Hepatocyte (in vitro differentiated cells): ENCODE measurements around the gene UBQLN4. TPM values are rescaled to one million over a fixed set of nuclear protein-coding genes. Genes with fewer than 3 reads are reported as not detected.

Experiments
- DNase-seq: peaks from one replicate; pipeline ENCODE4 v3.0.0-alpha.2; 2016; ENCODE audit warnings: low spot score
- H2AFZ ChIP-seq: fragments of 200-600 bp; sonication (generic); 2 replicates; pipeline ENCODE4 v1.6.0; 2016; ENCODE audit warnings: antibody characterized with exemption, mild to moderate bottlenecking
- H3K27ac ChIP-seq: fragments of 200-600 bp; sonication (generic); 2 replicates; pipeline ENCODE4 v1.5.1; 2016; ENCODE audit warnings: mild to moderate bottlenecking
- H3K27me3 ChIP-seq: fragments of 200-600 bp; sonication (generic); 2 replicates; pipeline ENCODE4 v1.6.1; 2016
- H3K36me3 ChIP-seq: fragments of 200-600 bp; sonication (generic); replicated peaks from 2 replicates; pipeline ENCODE4 v1.5.1; 2016; ENCODE audit warnings: low read depth; ENCODE audit not compliant: insufficient read depth
- H3K4me1 ChIP-seq: fragments of 200-600 bp; sonication (generic); 2 replicates; pipeline ENCODE4 v1.5.1; 2016; ENCODE audit warnings: mild to moderate bottlenecking, moderate library complexity; ENCODE audit not compliant: insufficient read depth
- H3K4me2 ChIP-seq: fragments of 200-600 bp; sonication (generic); 2 replicates; pipeline ENCODE4 v1.6.0; 2016
- H3K4me3 ChIP-seq: fragments of 200-600 bp; sonication (generic); 2 replicates; pipeline ENCODE4 v1.5.1; 2016; ENCODE audit warnings: mild to moderate bottlenecking
- H3K79me2 ChIP-seq: fragments of 200-600 bp; sonication (generic); 2 replicates; pipeline ENCODE4 v1.6.0; 2017; ENCODE audit warnings: mild to moderate bottlenecking
- H3K9me2 ChIP-seq: fragments of 200-600 bp; sonication (generic); replicated peaks from 2 replicates; pipeline ENCODE4 v1.6.0; 2017; ENCODE audit warnings: mild to moderate bottlenecking; ENCODE audit not compliant: insufficient read depth
- H3K9me3 ChIP-seq: fragments of 200-600 bp; sonication (generic); 2 replicates; pipeline ENCODE4 v1.5.1; 2016; ENCODE audit warnings: low read depth, mild to moderate bottlenecking
- H4K20me1 ChIP-seq: fragments of 200-600 bp; sonication (generic); 2 replicates; pipeline ENCODE4 v1.6.0; 2016; ENCODE audit warnings: mild to moderate bottlenecking; ENCODE audit not compliant: insufficient read depth, poor library complexity, severe bottlenecking
- EZH2 ChIP-seq: fragments of 200-600 bp; sonication (generic); IDR thresholded peaks from 2 replicates; pipeline ENCODE4 v1.6.1; 2016; ENCODE audit warnings: antibody characterized with exemption, mild to moderate bottlenecking, borderline replicate concordance
- EZH2phosphoT487 ChIP-seq: fragments of 200-600 bp; sonication (generic); IDR thresholded peaks from one replicate; pipeline ENCODE4 v1.6.1; 2018; ENCODE audit warnings: antibody characterized with exemption, mild to moderate bottlenecking, low read depth, moderate library complexity; ENCODE audit not compliant: unreplicated experiment, severe bottlenecking
- WGBS: methylation state at CpG from one replicate; pipeline ENCODE4 v1.1.6; 2016; ENCODE audit warnings: low lambda C conversion rate; ENCODE audit errors: missing lambda C conversion rate; 5-methylcytosine and 5-hydroxymethylcytosine counted together
- polyA plus RNA-seq: library from polyadenylated mRNA; unstranded; fragments of >200 nt; fragmentation: Nextera tagmentation; extraction: Ambion mirVana; gene quantifications from 2 replicates; pipeline ENCODE4 v1.2.1, GENCODE V29; 2016
- total RNA-seq: library from RNA; depleted of rRNA; stranded (reverse); fragments of >200 nt; gene quantifications from 2 replicates; pipeline ENCODE4 v1.2.3, GENCODE V29; 2014
- TF ChIP-seq, protein P1 (sequence below): fragments of 200-600 bp; sonication (generic); IDR thresholded peaks from 2 replicates; pipeline ENCODE4 v1.5.1; 2016; ENCODE audit warnings: antibody characterized with exemption, mild to moderate bottlenecking; ENCODE audit not compliant: poor library complexity

Gene UBQLN4
- total and polyA plus RNA-seq, 2 experiments from 2014 or later = 29.5 to 35.3 TPM

DNA sequence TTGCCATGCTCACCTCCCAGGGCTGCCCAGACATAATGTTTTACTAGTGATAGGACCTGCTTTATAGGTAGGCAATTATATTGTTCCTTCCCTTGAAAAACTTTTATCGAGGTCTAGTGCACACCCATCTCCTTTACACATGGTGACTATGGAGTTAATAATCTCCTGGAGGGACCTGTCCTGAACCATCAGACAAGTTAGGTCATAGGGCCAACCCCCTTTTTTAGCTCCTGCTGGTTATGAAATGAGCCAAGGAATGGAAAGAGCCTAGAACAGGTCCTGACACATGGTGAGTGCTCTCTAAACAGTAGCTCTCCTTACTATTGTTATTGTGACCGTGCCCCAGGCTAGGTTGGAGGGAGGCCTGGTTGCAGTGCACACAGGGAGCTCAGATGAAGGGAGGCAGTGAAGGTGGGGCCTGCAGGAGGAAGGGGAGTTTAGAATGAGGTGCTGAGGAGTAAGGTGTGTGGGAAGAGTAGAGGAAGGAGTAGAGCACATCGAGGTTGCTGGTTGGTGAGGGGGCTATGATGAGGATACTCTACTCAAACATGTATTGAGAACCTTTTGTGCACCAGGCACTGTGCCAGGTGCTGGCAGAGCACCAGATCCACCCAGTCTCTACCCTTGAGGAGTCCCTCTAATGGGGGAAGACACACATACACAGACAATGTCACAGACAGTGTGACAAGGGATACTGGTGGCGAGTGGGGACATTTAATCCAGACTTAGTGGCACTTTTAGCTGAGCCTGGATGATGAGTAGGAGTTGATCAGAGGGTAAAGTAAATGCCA lies 46.8 kb upstream of the UBQLN4 start:
- no peaks in the 10 kb centered on the region for H3K27me3 ChIP-seq
- no peak overlapping the region for H3K4me2 ChIP-seq
- no peak for TF ChIP-seq EZH2phosphoT487
- peaks cover 82% of the 10 kb centered on the region for H3K79me2 ChIP-seq
- whole genome bisulfite sequencing = 82% methylated on average over 4 of the region's 4 CpGs
- no peak overlapping the region for H3K27ac ChIP-seq
- no peaks in the 10 kb centered on the region for H3K9me3 ChIP-seq
- no peaks in the 10 kb centered on the region for H3K9me2 ChIP-seq
- no peak overlapping the region for H2AFZ ChIP-seq
- H3K4me1 ChIP-seq = peaks cover 50% of the 10 kb centered on the region
- no peak for DNase-seq
- H4K20me1 ChIP-seq = no peaks in the 10 kb centered on the region
- no peak overlapping the region for H3K4me3 ChIP-seq
- no peaks in the 10 kb centered on the region for H3K36me3 ChIP-seq

DNA sequence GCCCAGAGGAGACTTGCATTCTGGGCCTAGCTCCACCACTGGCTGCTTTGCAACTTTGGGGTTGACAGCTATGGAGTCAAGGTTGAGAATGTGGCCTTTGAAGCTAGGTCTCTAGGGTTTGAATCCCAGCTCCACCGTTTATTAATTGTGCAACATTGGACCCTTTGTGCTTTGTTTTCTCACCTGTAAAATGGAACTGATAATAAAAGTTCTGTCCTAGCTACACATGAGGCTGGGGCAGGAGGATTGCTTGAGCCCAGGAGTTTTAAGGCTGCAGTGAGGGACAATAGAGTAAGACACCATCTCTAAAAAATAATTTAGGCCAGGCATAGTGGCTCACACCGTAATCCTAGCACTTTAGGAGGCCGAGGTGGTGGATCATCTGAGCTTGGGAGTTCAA lies 45.7 kb upstream of the UBQLN4 start:
- Histone ChIP-seq H3K4me2 (no peak overlapping the region), H2AFZ (no peak overlapping the region), H3K9me3 (no peaks in the 10 kb centered on the region), H3K9me2 (no peaks in the 10 kb centered on the region), H3K27ac (no peak overlapping the region), H3K27me3 (no peaks in the 10 kb centered on the region), H3K4me1 (peaks cover 39% of the 10 kb centered on the region), H3K36me3 (no peaks in the 10 kb centered on the region), H4K20me1 (no peaks in the 10 kb centered on the region), H3K79me2 (peaks cover 79% of the 10 kb centered on the region), H3K4me3 (no peak overlapping the region)
- WGBS = 86% methylated on average over 3 of the region's 3 CpGs
- no peak for DNase-seq
- TF ChIP-seq, protein P1, sequence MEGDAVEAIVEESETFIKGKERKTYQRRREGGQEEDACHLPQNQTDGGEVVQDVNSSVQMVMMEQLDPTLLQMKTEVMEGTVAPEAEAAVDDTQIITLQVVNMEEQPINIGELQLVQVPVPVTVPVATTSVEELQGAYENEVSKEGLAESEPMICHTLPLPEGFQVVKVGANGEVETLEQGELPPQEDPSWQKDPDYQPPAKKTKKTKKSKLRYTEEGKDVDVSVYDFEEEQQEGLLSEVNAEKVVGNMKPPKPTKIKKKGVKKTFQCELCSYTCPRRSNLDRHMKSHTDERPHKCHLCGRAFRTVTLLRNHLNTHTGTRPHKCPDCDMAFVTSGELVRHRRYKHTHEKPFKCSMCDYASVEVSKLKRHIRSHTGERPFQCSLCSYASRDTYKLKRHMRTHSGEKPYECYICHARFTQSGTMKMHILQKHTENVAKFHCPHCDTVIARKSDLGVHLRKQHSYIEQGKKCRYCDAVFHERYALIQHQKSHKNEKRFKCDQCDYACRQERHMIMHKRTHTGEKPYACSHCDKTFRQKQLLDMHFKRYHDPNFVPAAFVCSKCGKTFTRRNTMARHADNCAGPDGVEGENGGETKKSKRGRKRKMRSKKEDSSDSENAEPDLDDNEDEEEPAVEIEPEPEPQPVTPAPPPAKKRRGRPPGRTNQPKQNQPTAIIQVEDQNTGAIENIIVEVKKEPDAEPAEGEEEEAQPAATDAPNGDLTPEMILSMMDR = no peak
- TF ChIP-seq EZH2 (no peak), EZH2phosphoT487 (no peak)

DNA sequence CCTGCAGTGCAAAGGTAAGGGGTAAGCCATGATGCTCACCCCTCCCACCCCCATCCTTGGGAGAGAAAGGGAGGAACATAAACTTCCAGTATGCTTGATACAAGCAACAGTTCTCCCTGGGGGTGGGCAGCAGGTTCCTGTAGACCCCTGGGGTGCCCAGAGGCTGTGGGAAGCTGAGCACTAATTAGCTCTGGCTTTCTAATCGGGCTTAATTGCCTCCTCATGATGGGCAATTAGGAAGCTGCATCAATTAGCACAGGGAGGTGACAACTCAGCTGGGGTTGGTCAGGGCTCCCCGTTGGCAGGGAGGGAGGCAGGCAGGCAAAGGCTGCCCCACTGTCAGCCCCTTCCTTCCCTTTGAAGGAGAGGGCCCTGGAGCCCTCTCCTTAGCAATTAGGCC lies 45.2 kb upstream of the UBQLN4 start:
- Histone ChIP-seq H2AFZ (no peak overlapping the region), H3K27me3 (no peaks in the 10 kb centered on the region), H3K4me3 (no peak overlapping the region), H3K4me2 (no peak overlapping the region), H3K36me3 (no peaks in the 10 kb centered on the region), H3K9me2 (no peaks in the 10 kb centered on the region), H4K20me1 (no peaks in the 10 kb centered on the region), H3K27ac (no peak overlapping the region), H3K4me1 (peaks cover 34% of the 10 kb centered on the region), H3K79me2 (peaks cover 83% of the 10 kb centered on the region), H3K9me3 (no peaks in the 10 kb centered on the region)
- 76% methylated on average over 2 of the region's 2 CpGs for WGBS
- no peak for DNase-seq
- no peak for TF ChIP-seq EZH2phosphoT487
- TF ChIP-seq, protein P1 = no peak
- no peak for TF ChIP-seq EZH2

DNA sequence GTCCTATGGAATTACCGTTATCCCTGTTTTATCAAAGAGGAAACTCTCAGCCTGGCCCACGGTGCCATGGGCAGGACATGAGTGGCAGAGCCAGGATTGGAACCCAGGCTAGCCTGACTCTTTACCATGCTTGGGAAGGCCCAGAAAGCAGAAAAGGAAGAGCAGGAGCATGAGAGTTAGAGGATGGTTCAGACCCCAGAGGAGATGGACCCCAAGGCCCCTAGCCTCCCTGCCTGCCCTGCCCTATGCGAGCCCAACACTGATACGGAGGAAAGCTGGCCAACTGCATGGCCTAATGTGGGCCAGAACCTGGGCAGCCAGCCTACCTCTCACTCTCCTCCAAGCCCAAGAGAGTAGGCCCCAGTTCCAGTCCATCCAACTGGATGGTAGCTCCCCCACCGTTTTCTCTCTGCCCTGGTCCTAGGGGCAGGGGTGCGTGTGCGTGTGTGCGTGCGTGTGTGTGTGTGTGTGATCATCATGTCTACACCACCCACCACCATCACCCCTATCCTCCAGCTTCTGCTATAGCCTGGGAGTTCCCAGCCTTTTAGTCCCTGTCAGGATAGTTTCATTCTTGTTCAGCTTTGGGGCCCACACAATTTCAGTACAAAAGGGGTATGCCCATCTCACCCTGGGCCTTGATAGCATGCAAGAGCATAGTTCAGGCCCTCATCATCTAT lies 44.0 kb upstream of the UBQLN4 start:
- DNase-seq = no peak
- H3K4me1 ChIP-seq = peaks cover 23% of the 10 kb centered on the region
- no peaks in the 10 kb centered on the region for H3K27me3 ChIP-seq
- peak overlapping the region; percentile 84 for H3K27ac ChIP-seq
- no peak overlapping the region for H3K4me3 ChIP-seq
- H3K9me2 ChIP-seq = no peaks in the 10 kb centered on the region
- H3K79me2 ChIP-seq = peaks cover 82% of the 10 kb centered on the region
- H3K36me3 ChIP-seq = no peaks in the 10 kb centered on the region
- no peaks in the 10 kb centered on the region for H3K9me3 ChIP-seq
- H4K20me1 ChIP-seq = no peaks in the 10 kb centered on the region
- TF ChIP-seq, protein P1 = no peak
- no peak for TF ChIP-seq EZH2
- TF ChIP-seq EZH2phosphoT487 = no peak
- WGBS = 93% methylated on average over 9 of the region's 9 CpGs
- no peak overlapping the region for H3K4me2 ChIP-seq
- no peak overlapping the region for H2AFZ ChIP-seq
